OCI-LY1 (cell line): ENCODE results near the gene LRRC43.

Experiments
- H2AFZ ChIP-seq: fragments of 200-600 bp; sonication (generic), shearing (Covaris generic); 2 replicates; pipeline ENCODE4 v1.6.0; 2014; ENCODE audit warnings: antibody characterized with exemption, mild to moderate bottlenecking, low read length
- H3F3A ChIP-seq: fragments of 200-600 bp; sonication (generic), shearing (Covaris generic); 2 replicates; pipeline ENCODE4 v1.6.0; 2014; ENCODE audit warnings: mild to moderate bottlenecking, antibody characterized with exemption, low read length, moderate library complexity; ENCODE audit not compliant: insufficient read depth
- H3K27ac ChIP-seq: fragments of 200-600 bp; sonication (generic); 2 replicates; pipeline ENCODE4 v1.5.1; 2014; ENCODE audit warnings: low read length, mixed run types, mild to moderate bottlenecking, low read depth; ENCODE audit not compliant: poor library complexity, severe bottlenecking
- H3K27me3 ChIP-seq: fragments of 200-600 bp; sonication (generic); 2 replicates; pipeline ENCODE4 v1.6.0; 2014; ENCODE audit warnings: antibody characterized with exemption, mild to moderate bottlenecking, low read length, moderate library complexity; ENCODE audit not compliant: insufficient read depth
- H3K36me3 ChIP-seq: fragments of 200-600 bp; sonication (generic); 2 replicates; pipeline ENCODE4 v1.6.1; 2014; ENCODE audit warnings: mild to moderate bottlenecking, antibody characterized with exemption, low read length, moderate library complexity, mixed read lengths; ENCODE audit not compliant: insufficient read depth
- H3K4me1 ChIP-seq: fragments of 200-600 bp; sonication (generic); 2 replicates; pipeline ENCODE4 v1.5.1; 2014; ENCODE audit warnings: mild to moderate bottlenecking, low read length, moderate library complexity; ENCODE audit not compliant: insufficient read depth, severe bottlenecking
- H3K4me2 ChIP-seq: fragments of 200-600 bp; sonication (generic), shearing (Covaris generic); 2 replicates; pipeline ENCODE4 v1.6.1; 2014; ENCODE audit warnings: low read length
- H3K4me3 ChIP-seq: fragments of 200-600 bp; sonication (generic); 2 replicates; pipeline ENCODE4 v1.5.1; 2014; ENCODE audit warnings: low read length, low read depth, mild to moderate bottlenecking, mixed read lengths; ENCODE audit not compliant: poor library complexity, severe bottlenecking
- H3K79me2 ChIP-seq: fragments of 200-600 bp; shearing (Covaris generic); 2 replicates; pipeline ENCODE4 v1.6.1; 2016; ENCODE audit warnings: mixed run types, low read length, mixed read lengths; ENCODE audit not compliant: insufficient read depth
- H3K9ac ChIP-seq: fragments of 200-600 bp; sonication (generic), shearing (Covaris generic); 2 replicates; pipeline ENCODE4 v1.6.1; 2014; ENCODE audit warnings: mild to moderate bottlenecking, low read length, mixed read lengths
- H3K9me2 ChIP-seq: fragments of 200-600 bp; sonication (generic), shearing (Covaris generic); 2 replicates; pipeline ENCODE4 v1.6.1; 2014; ENCODE audit warnings: low read depth, mild to moderate bottlenecking, low read length, mixed read lengths
- H3K9me3 ChIP-seq: fragments of 200-600 bp; shearing (Covaris generic); 2 replicates; pipeline ENCODE4 v1.6.1; 2014; ENCODE audit warnings: low read length, mixed read lengths
- H4K20me1 ChIP-seq: fragments of 200-600 bp; sonication (generic), shearing (Covaris generic); 2 replicates; pipeline ENCODE4 v1.6.0; 2016; ENCODE audit warnings: mild to moderate bottlenecking, low read length; ENCODE audit not compliant: insufficient read depth
- CTCF ChIP-seq: fragments of 200-600 bp; sonication (generic), shearing (Covaris generic); IDR thresholded peaks from 2 replicates; pipeline ENCODE4 v1.5.1; 2017; ENCODE audit warnings: mild to moderate bottlenecking, antibody characterized with exemption, low read length, moderate library complexity, mixed read lengths
- EZH2 ChIP-seq: fragments of 200-600 bp; sonication (generic), shearing (Covaris generic); IDR thresholded peaks from 2 replicates; pipeline ENCODE4 v1.8.0; 2017; ENCODE audit warnings: borderline replicate concordance, mixed run types, mild to moderate bottlenecking, antibody characterized with exemption, low read length, moderate library complexity, mixed read lengths

Gene LRRC43

GRCh38 chr12:122185494-122186082 lies 2.7 kb downstream of the LRRC43 start:
- Histone ChIP-seq H3K36me3 (no peaks in the 10 kb centered on the region), H4K20me1 (no peaks in the 10 kb centered on the region), H3K4me2 (no peak overlapping the region), H2AFZ (no peak overlapping the region), H3K27ac (no peak overlapping the region), H3K9me3 (no peaks in the 10 kb centered on the region), H3K79me2 (no peaks in the 10 kb centered on the region), H3K9me2 (no peaks in the 10 kb centered on the region), H3K4me3 (no peak overlapping the region), H3F3A (no peaks in the 10 kb centered on the region), H3K9ac (no peak overlapping the region), H3K27me3 (peaks cover 3% of the 10 kb centered on the region; the same call in 1 of the 2 replicates), H3K4me1 (peaks cover 23% of the 10 kb centered on the region)
- TF ChIP-seq CTCF, result no peak
- TF ChIP-seq EZH2, result no peak

DNA sequence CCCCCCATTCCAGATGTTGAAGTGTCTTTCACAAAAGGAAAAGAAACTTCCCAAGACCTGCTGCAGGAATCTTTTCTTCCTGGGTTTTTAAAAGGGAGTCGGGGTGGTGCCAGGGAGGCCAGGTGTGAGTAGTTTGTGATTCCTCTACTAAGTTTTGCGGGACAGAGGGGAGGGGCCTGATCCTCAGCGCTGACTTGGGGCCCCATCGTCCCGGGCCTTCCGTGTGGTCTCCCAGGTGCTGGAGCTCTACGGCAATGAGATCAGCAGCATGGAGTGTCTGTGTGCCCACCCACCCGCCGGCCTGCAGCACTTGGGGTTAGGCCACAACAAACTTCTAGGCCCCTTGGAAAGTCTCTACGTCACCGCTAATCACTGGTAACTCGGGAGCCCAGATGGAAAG lies 4.5 kb downstream of the LRRC43 start:
- Histone ChIP-seq H3K79me2 (no peaks in the 10 kb centered on the region), H3F3A (no peaks in the 10 kb centered on the region), H3K4me3 (no peak overlapping the region), H3K27ac (no peak overlapping the region), H2AFZ (no peak overlapping the region), H3K36me3 (no peaks in the 10 kb centered on the region), H3K4me1 (peaks cover 23% of the 10 kb centered on the region), H4K20me1 (no peaks in the 10 kb centered on the region), H3K9me2 (no peaks in the 10 kb centered on the region), H3K27me3 (peaks cover 3% of the 10 kb centered on the region; the same call in 1 of the 2 replicates), H3K9me3 (no peaks in the 10 kb centered on the region), H3K9ac (no peak overlapping the region), H3K4me2 (no peak overlapping the region)
- TF ChIP-seq EZH2, result no peak
- TF ChIP-seq CTCF, result no peak

GRCh38 chr12:122189626-122190475 lies 6.9 kb downstream of the LRRC43 start:
- Histone ChIP-seq H3K79me2 (no peaks in the 10 kb centered on the region), H3K9me2 (no peaks in the 10 kb centered on the region), H3F3A (no peaks in the 10 kb centered on the region), H3K9ac (no peak overlapping the region), H3K27ac (no peak overlapping the region), H4K20me1 (no peaks in the 10 kb centered on the region), H3K27me3 (peaks cover 3% of the 10 kb centered on the region; the same call in 1 of the 2 replicates), H2AFZ (no peak overlapping the region), H3K4me2 (no peak overlapping the region), H3K4me3 (no peak overlapping the region), H3K9me3 (0 out of 2 replicates have a peak, but pooled peaks cover 4% of the 10 kb centered on the region), H3K36me3 (no peaks in the 10 kb centered on the region; the same call in 1 of the 2 replicates), H3K4me1 (peaks cover under 1% of the 10 kb centered on the region)
- TF ChIP-seq EZH2, result no peak
- no peak for TF ChIP-seq CTCF
